PC-9 (cell line): ENCODE measurements around the gene BHLHA15. TPM values are rescaled to one million over a fixed set of nuclear protein-coding genes. Genes with fewer than 3 reads are reported as not detected.

Source experiments
- BruUV-seq: library from RNA; stranded (reverse); fragments of 400-500 nt; replicated peaks from 2 replicates; lab custom pipeline; 2021; lab: Mats Ljungman, UMichigan
- CTCF ChIA-PET: fragments of 300-600 bp; sonication (Branson Sonifier 250); formaldehyde crosslinking; loops from one replicate; lab custom pipeline; 2022; ENCODE audit warnings: antibody characterized with exemption; lab: Charles Lee
- POLR2A ChIA-PET: fragments of 300-600 bp; sonication (Branson Sonifier 250); formaldehyde crosslinking; loops from one replicate; lab custom pipeline; 2022; ENCODE audit warnings: antibody characterized with exemption; ENCODE audit not compliant: unreplicated experiment; lab: Charles Lee
- DNase-seq, 2 experiments: peaks; one replicate each; pipeline versions ENCODE4 v3.0.0 to v3.0.0-alpha.2; 2015 to 2022; ENCODE audit warnings: mixed read lengths in 1 of 2
- H2AFZ ChIP-seq: fragments of 200-600 bp; sonication (generic); 2 replicates; pipeline ENCODE4 v1.8.1; 2017; ENCODE audit warnings: antibody characterized with exemption
- H3F3A ChIP-seq: fragments of 200-600 bp; sonication (generic); 2 replicates; pipeline ENCODE4 v1.8.1; 2017; ENCODE audit warnings: antibody characterized with exemption, mild to moderate bottlenecking, low read depth; ENCODE audit not compliant: insufficient read depth
- H3K27ac ChIP-seq: fragments of 200-600 bp; sonication (generic); 2 replicates; pipeline ENCODE4 v1.6.1; 2016; ENCODE audit warnings: mixed run types
- H3K27me3 ChIP-seq: fragments of 200-600 bp; sonication (generic); 2 replicates; pipeline ENCODE4 v1.6.1; 2016; ENCODE audit warnings: low read depth, mixed run types; ENCODE audit not compliant: insufficient read depth
- H3K36me3 ChIP-seq: fragments of 200-600 bp; sonication (generic); 2 replicates; pipeline ENCODE4 v1.6.1; 2016; ENCODE audit warnings: low read depth, mixed run types
- H3K4me1 ChIP-seq: fragments of 200-600 bp; sonication (generic); replicated peaks from 2 replicates; pipeline ENCODE4 v1.6.1; 2016; ENCODE audit warnings: mixed run types; ENCODE audit not compliant: insufficient read depth
- H3K4me2 ChIP-seq: fragments of 200-600 bp; sonication (generic); 2 replicates; pipeline ENCODE4 v1.6.1; 2017; ENCODE audit warnings: mixed run types
- H3K4me3 ChIP-seq: fragments of 200-600 bp; sonication (generic); 2 replicates; pipeline ENCODE4 v1.6.1; 2016; ENCODE audit warnings: mixed run types
- H3K79me2 ChIP-seq: fragments of 200-600 bp; sonication (generic); 2 replicates; pipeline ENCODE4 v1.6.1; 2017; ENCODE audit warnings: low read depth, mixed run types
- H3K9me2 ChIP-seq: fragments of 200-600 bp; sonication (generic); 2 replicates; pipeline ENCODE4 v1.8.1; 2017; ENCODE audit warnings: mild to moderate bottlenecking; ENCODE audit not compliant: insufficient read depth
- H3K9me3 ChIP-seq: fragments of 200-600 bp; sonication (generic); 2 replicates; pipeline ENCODE4 v1.8.1; 2016; ENCODE audit warnings: low read depth; ENCODE audit not compliant: insufficient read depth
- H4K20me1 ChIP-seq: fragments of 200-600 bp; sonication (generic); 2 replicates; pipeline ENCODE4 v1.8.1; 2017; ENCODE audit not compliant: insufficient read depth
- EZH2 ChIP-seq: fragments of 200-600 bp; sonication (generic); IDR thresholded peaks from 2 replicates; pipeline ENCODE4 v1.8.0; 2017; ENCODE audit warnings: antibody characterized with exemption, low read depth
- intact Hi-C: fragments of 100-400 bp; cut with micrococcal nuclease; formaldehyde crosslinking; loops from one replicate; pipeline ENCODE4 v1.10.0; 2022; ENCODE audit not compliant: unreplicated experiment
- total RNA-seq: library from RNA; stranded (reverse); gene quantifications from 2 replicates; pipeline ENCODE4 v1.2.3, GENCODE V29; 2021
- TF ChIP-seq, protein P1 (sequence below): fragments of 200-600 bp; sonication (generic); conservative IDR thresholded peaks from 2 replicates; pipeline ENCODE4 v1.6.1; 2017; ENCODE audit warnings: mixed run types, antibody characterized with exemption, mild to moderate bottlenecking, moderate library complexity

BHLHA15 gene
- total RNA-seq, 1 experiment from 2014 or later, result 0.79 TPM

DNA sequence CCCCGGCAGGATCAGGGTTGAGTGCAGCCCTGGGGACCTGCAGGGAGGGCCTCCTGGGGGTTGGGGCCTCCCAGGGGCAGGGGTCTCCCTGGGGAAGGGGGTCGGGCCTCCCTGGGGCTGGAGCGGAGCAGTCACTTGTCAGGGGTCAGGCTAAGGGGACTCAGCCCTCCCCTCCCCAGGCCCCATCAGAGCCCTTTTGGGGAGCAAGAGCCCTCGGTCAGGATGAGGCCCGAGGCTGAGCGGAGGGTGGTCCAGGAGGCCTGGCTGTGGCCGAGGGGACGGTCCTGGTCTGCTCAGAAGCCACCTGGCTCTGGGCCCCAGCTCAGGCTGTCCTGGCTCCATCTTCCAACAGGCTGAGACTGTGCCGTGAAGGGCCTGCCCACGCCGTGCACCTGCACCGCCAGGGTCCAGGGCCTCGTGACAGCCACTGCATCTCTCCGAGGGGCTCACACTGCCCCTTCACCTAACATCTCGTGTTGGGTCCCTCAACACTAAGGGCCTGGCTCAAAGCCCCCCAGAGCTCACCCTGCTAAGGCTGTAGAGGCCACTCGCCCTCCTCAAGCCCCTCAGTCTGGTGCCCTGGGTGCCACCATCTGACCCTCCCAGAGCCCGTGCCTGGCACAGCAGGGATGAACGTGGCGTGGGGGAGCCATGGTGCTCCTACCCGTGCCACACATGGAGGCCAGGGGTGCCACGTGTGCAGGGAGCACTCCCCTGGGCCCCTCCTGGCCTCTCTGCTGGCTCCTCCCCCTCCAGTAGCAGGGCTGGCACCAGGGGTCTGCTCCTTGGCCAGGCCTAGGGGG lies 12.9 kb downstream of the BHLHA15 start:
- Histone ChIP-seq H3K79me2 (no peaks in the 10 kb centered on the region), H3F3A (0 out of 2 replicates have a peak, but pooled peaks cover 6% of the 10 kb centered on the region), H3K4me2 (no peak overlapping the region), H3K27me3 (no peaks in the 10 kb centered on the region), H4K20me1 (no peaks in the 10 kb centered on the region), H3K9me2 (no peaks in the 10 kb centered on the region), H3K9me3 (no peaks in the 10 kb centered on the region), H3K36me3 (no peaks in the 10 kb centered on the region), H3K4me1 (no peaks in the 10 kb centered on the region), H3K4me3 (no peak overlapping the region), H2AFZ (no peak overlapping the region), H3K27ac (no peak overlapping the region)
- no peak for DNase-seq
- intact Hi-C loops, result no loop called here
- no TSS peak for BruUV-seq
- POLR2A ChIA-PET, result no interaction called here
- CTCF ChIA-PET, result no interaction called here
- TF ChIP-seq EZH2, result no peak
- TF ChIP-seq, protein P1, sequence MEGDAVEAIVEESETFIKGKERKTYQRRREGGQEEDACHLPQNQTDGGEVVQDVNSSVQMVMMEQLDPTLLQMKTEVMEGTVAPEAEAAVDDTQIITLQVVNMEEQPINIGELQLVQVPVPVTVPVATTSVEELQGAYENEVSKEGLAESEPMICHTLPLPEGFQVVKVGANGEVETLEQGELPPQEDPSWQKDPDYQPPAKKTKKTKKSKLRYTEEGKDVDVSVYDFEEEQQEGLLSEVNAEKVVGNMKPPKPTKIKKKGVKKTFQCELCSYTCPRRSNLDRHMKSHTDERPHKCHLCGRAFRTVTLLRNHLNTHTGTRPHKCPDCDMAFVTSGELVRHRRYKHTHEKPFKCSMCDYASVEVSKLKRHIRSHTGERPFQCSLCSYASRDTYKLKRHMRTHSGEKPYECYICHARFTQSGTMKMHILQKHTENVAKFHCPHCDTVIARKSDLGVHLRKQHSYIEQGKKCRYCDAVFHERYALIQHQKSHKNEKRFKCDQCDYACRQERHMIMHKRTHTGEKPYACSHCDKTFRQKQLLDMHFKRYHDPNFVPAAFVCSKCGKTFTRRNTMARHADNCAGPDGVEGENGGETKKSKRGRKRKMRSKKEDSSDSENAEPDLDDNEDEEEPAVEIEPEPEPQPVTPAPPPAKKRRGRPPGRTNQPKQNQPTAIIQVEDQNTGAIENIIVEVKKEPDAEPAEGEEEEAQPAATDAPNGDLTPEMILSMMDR, result no peak

DNA sequence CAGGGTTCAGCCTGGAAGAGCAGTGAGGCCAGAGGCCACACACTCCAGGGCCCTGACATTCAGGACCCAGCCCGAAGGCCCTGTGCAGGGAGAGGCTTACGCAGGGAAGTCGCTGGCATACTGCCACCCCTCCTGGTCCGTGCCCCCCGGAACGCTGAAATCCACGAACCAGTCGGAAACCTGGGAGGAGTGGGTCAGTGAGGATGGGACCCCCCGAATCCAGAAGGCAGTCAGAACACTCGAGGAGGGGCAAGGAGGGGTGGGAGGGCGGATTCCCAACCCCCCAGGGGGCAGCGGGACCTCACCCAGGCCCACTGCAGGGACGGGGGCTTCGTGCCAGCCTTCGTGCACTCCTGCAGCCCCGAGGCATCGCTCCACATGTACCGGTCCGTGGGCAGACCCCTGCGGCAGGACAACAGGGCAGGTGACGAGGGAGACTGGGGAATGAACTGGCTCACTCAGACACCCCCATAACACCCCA lies 13.5 kb downstream of the BHLHA15 start:
- Histone ChIP-seq H4K20me1 (no peaks in the 10 kb centered on the region), H2AFZ (no peak overlapping the region), H3K4me3 (no peak overlapping the region), H3K9me2 (no peaks in the 10 kb centered on the region), H3K36me3 (no peaks in the 10 kb centered on the region), H3K4me2 (no peak overlapping the region), H3K4me1 (no peaks in the 10 kb centered on the region), H3K27ac (no peak overlapping the region), H3K27me3 (no peaks in the 10 kb centered on the region), H3F3A (no peaks in the 10 kb centered on the region), H3K9me3 (no peaks in the 10 kb centered on the region), H3K79me2 (no peaks in the 10 kb centered on the region)
- ChIA-PET POLR2A (no interaction called here), CTCF (no interaction called here)
- no TSS peak for BruUV-seq
- intact Hi-C loops, result no loop called here
- DNase-seq, result no peak
- TF ChIP-seq, protein P1, result no peak
- no peak for TF ChIP-seq EZH2

DNA sequence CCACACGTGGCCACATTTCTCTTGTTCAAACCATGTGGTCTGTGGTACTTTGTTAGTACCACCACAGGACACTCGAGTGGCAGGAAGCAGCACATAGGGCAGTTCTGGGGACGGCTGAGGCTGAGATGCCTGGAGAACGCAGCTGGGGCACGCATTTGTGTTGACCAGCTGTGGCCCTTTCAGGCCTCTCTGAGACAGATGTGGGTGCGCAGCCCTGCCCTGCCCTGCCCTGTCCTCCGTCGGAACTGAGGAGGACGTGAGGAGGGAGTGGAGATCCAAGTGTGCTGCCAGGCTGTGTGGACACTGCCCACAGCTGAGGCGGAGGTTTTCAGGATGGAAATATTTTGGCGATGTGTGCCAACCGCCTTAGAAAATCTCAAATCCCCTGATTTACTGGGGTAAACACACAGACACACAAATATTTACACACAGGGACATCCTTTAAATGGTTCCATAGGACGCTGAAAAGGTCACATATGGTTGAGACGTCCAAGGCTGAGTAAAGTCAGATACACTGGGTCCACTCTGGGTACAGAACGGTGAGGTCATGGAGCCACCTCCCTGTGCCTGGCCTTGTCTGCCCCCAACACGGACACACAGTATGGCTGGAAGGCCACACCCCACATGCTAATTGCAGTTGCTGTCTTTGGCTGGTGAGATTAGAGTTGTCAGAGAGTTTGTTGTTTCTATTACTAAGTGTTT lies 14.8 kb downstream of the BHLHA15 start:
- Histone ChIP-seq H4K20me1 (no peaks in the 10 kb centered on the region), H3K9me3 (no peaks in the 10 kb centered on the region), H2AFZ (no peak overlapping the region), H3K4me1 (no peaks in the 10 kb centered on the region), H3K4me2 (no peak overlapping the region), H3K4me3 (no peak overlapping the region), H3K36me3 (no peaks in the 10 kb centered on the region), H3K27me3 (no peaks in the 10 kb centered on the region), H3K27ac (no peak overlapping the region), H3K79me2 (no peaks in the 10 kb centered on the region), H3K9me2 (no peaks in the 10 kb centered on the region), H3F3A (no peaks in the 10 kb centered on the region)
- CTCF ChIA-PET, result no interaction called here
- DNase-seq, result no peak
- TF ChIP-seq, protein P1, result no peak
- TF ChIP-seq EZH2, result no peak
- no TSS peak for BruUV-seq
- POLR2A ChIA-PET, result no interaction called here
- intact Hi-C loops, result no loop called here
